Muscle of back (tissue), 11 donors: ENCODE measurements around the gene DESI2. TPM values are rescaled to one million over a fixed set of nuclear protein-coding genes. Genes with fewer than 3 reads are reported as not detected.
"Not testable (repeated sequence)": the region's sequence is repeated elsewhere in the genome, so short reads cannot be mapped to it uniquely, and the experiment has no call there.

ENCODE experiments used
- DNase-seq, 3 donors: peaks; one replicate each; pipeline versions ENCODE4 v3.0.0 to v3.0.0-alpha.2; 2013
- polyA plus RNA-seq, 10 donors: library from polyadenylated mRNA; unstranded; fragments of 120-200 nt; gene quantifications; one replicate each; pipeline ENCODE4 v1.2.1, GENCODE V29; 2013; ENCODE audit not compliant: insufficient read length in 10 of 10

DESI2 gene
- polyA plus RNA-seq, 10 donors, result 42.6 to 57.2 (median 50.4) TPM

DNA sequence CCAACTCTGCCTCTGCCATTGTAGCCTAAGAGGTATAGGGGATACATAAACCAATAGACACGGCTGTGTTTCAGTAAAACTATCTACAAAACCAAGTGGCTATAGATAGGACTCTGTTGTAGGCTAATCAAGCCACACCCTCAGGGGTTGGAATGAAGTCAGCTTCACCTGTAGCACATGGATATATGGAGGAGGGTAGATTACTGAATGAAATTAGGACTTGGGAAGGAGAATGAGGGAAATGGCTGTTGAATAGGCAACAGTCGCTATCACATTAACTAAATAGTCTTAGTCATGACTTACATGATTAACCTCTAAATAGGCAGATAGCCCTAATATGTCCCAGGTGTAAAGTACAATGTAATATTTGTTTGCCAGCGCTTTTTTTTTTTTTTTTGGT, 49.7 kb downstream of the DESI2 start:
- no peak for DNase-seq

- no peak for DNase-seq
Measured at GRCh38 chr1:244704107-244704506, 51.2 kb downstream of the DESI2 start.

- DNase-seq, result peak in 2 of 3 donors; percentile 2 to 8
Measured at GRCh38 chr1:244705261-244706234, 52.6 kb downstream of the DESI2 start.

DNA sequence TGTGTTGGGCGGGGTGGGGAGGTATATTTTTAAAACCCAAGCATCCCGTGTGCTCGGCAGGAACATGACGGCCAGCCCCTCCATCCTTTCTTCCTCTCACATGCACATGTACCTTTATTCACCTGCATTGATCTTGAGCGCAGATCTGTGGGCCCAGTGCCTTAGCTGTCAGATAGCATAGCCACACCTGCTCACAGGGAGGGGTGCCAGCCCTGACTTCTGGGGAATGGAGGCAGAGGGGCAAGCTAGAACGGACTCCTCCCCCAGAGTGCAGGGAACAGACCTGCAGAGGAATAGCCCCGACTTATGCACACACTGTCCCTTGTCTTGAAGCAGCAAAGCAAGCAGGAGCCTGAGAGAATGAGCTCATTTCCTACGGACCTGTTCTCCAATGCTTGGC, 56.1 kb downstream of the DESI2 start:
- DNase-seq, result no peak

GRCh38 chr1:244709476-244710368, 56.8 kb downstream of the DESI2 start:
- no peak for DNase-seq

- DNase-seq, result no peak
Measured at GRCh38 chr1:244710474-244711062, 57.6 kb downstream of the DESI2 start.

DNA sequence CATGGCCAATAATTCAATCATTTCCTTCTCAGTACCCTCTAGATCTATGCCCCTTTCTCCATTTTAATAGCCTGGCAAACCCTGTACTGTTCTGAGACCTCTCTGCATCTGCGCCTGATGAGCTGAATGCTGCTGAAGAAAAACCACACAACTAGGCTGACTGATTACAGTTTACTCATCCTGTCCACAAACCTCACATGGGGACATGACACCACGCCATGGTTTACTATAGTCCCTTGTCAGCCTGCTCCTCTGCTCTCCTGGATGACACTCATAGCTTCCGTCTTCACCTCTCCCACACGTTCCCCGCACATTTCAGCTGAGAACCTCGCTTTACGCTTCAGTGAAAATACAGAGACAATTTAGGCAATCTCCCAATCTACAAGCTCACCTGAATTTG, 59.7 kb downstream of the DESI2 start:
- DNase-seq, result no peak

- DNase-seq, result no peak
Measured at GRCh38 chr1:244713332-244713731, 60.4 kb downstream of the DESI2 start.

GRCh38 chr1:244727871-244728474, 75.0 kb downstream of the DESI2 start:
- DNase-seq, result no peak

DNA sequence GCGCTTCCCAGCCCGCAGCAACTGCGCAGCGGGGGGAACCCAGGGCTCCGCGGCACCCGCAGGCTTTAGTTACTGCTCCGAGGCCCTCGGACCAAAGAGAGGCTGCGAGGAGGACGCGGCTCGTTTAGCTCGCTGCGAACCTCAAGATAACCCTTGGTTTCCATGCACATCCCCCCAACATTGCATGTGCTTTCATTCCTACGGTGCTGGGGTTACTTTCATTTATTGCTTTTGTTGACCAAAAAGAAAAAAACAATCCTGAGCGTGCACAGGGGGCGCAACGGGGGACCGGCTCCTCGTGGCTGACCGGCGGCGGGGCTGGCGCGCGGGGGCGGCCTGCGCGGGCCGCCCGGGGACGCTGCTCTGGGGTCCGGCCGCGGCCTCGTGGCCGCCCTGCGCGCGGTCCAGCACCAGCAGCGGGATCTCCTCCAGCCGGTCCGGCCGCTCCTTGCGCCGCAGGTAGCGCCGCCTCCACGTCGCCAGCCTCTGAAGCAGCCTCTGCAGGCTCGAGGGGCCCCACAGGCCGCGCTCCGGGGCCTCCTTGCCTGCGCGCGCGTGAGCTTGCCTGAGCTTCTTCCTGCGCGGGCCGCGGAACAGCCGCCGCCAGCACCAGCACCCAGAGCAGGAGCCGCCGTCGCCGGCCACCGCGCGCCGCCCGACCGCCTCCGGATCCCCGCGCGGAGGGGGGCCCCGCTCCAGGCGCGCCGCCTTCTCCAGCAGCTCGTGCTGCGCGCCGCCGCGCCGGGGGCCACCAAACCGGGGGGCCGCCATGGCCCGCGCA, 77.4 kb downstream of the DESI2 start:
- DNase-seq, result peak; percentile 46 to 88 (median 59)

GRCh38 chr1:244730934-244731434, 78.1 kb downstream of the DESI2 start:
- DNase-seq, result peak in 1 of 3 donors; percentile 1

GRCh38 chr1:244731651-244732050, 78.7 kb downstream of the DESI2 start:
- DNase-seq, result no peak

- DNase-seq, result no peak
Measured at GRCh38 chr1:244732851-244733450, 80.0 kb downstream of the DESI2 start.

DNA sequence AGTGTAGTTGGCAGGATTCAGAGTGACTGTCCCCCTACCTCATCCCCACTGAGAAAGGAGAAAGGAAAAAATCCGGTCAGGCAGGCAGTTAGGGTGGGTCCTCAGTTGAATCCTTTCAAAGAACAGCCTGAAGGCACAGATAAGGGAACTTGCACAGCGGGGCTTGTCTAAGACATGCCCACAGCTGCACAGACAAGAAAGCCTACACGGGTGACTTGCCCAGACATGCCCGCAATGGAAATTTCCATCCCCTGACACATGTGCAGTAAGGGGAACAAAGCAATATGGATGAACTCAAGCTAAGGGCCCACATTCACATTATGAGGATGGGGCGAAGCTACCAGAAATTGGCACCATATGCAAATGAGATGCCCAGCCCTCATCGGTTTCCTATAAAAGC, 82.5 kb downstream of the DESI2 start:
- no peak for DNase-seq

- DNase-seq, result no peak
Measured at GRCh38 chr1:244735876-244736561, 83.1 kb downstream of the DESI2 start.

DNA sequence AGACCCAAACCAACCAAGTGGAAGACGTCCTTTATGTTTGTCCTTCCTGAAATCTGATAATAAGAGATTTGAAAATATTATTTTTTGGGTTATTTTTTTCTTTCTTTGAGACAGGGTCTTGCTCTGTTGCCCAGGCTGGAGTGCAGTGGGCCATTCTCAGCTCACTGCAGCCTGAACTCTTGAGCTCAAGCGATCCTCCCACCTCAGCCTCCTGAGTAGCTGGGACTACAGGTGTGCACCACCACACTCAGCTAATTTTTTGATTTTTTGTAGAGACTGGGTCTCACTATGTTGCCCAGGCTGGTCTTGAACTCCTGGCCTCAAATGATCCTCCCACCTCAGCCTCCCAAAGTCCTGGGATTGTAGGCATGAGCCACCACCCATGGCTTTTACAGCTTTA, 86.2 kb downstream of the DESI2 start:
- not testable (repeated sequence) for DNase-seq

- not testable (repeated sequence) for DNase-seq
Measured at GRCh38 chr1:244740027-244740617, 87.2 kb downstream of the DESI2 start.

DNA sequence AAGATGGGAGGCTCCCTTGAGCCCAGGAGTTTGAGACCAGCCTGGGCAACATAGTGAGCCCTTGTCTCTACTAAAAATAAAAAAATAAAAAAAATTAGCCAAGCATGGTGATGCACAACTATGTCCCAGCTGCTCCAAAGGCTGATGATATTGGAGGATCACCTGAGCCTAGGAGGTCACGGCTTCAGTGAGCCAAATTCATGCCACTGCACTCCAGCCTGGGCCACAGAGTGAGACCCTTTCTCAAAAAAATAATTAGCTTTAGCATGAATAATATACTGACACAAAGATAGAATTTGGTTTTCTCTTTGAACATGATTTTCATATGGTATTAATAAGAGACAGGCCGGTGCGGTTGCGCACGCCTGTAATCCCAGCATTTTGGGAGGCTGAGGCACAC, 88.8 kb downstream of the DESI2 start:
- DNase-seq, result no peak
